MM.1S (cell line): Measurements from ENCODE around the gene COLEC12.

Experiments
- CTCF ChIP-seq: fragments of 300-600 bp; sonication (generic); IDR thresholded peaks from 2 replicates; pipeline ENCODE4 v1.5.1; 2016; ENCODE audit warnings: antibody characterized with exemption, low read length, mixed read lengths
- EZH2 ChIP-seq: fragments of 300-600 bp; sonication (generic); optimal IDR thresholded peaks from 2 replicates; pipeline ENCODE3; 2017; ENCODE audit warnings: low read depth, mild to moderate bottlenecking, antibody characterized with exemption, low read length, mixed read lengths

GRCh38 chr18:413233-413632, 87.3 kb downstream of the COLEC12 start:
- no peak for TF ChIP-seq EZH2
- TF ChIP-seq CTCF: no peak
